Panc1 (cell line): Measurements from ENCODE around the gene HOXA10.

ENCODE experiments used
- CTCF ChIP-seq: fragments of 450-650 bp; IDR thresholded peaks from 2 replicates; pipeline ENCODE4 v1.5.1; 2017; ENCODE audit warnings: mild to moderate bottlenecking
- POLR2AphosphoS5 ChIP-seq: IDR thresholded peaks from 2 replicates; pipeline ENCODE4 v1.6.1; 2012; ENCODE audit warnings: mild to moderate bottlenecking, low read depth, low read length, moderate library complexity
- TCF7L2 ChIP-seq: IDR thresholded peaks from 2 replicates; pipeline ENCODE4 v1.6.1; 2011; ENCODE audit warnings: mild to moderate bottlenecking, low read depth, low read length, inconsistent platforms

DNA sequence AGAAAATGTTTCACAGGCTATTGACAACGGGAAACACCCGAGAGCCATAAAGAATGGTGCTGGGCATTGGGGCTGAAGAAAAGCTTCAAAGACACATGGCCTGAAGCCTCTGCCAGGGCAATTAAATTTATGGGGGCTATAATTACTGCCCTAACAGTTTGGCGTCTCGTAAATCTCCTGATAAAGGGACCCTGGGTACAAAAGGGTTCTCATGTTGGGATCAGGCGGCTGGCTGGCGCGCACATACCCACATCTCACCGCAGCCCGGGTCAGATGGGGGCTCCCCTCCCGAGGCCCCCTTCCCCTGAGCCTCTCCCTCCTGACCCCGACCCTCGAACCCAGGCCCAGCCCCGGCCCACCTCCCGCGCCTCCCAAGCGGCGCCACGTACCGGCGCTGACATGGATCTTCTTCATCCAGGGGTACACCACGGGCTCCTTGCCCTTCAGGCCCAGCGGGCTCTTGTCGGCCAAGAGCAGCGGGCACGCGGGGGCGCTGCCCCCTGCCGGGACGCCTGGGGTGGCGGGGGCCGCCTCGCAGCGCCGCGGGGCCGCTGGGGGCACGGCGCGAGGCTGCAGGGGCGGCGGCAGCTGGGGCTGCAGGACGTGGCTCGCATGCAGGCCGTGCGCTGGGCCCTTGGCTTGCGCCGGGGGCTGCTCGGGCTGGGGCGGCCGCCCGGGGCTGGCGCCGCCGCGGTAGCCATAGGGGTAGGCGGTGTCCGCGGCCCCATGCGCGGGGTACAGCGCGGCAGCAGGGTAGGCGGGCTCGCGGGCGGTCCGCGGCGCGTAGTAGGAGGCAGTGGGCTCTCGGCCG is 44.2 kb downstream of the HOXA10 start:
- TF ChIP-seq CTCF (no peak), POLR2AphosphoS5 (no peak), TCF7L2 (no peak)
